HG02973 (cell line): Measurements from ENCODE around the gene LILRB1.
"Not testable (repeated sequence)": the region's sequence is repeated elsewhere in the genome, so short reads cannot be mapped to it uniquely, and the experiment has no call there.

Experiments
- ATAC-seq: cut with Tn5 transposase; IDR thresholded peaks from one replicate; pipeline ENCODE4 v1.9.1; 2021; ENCODE audit warnings: moderate library complexity; ENCODE audit not compliant: unreplicated experiment

Gene LILRB1

DNA sequence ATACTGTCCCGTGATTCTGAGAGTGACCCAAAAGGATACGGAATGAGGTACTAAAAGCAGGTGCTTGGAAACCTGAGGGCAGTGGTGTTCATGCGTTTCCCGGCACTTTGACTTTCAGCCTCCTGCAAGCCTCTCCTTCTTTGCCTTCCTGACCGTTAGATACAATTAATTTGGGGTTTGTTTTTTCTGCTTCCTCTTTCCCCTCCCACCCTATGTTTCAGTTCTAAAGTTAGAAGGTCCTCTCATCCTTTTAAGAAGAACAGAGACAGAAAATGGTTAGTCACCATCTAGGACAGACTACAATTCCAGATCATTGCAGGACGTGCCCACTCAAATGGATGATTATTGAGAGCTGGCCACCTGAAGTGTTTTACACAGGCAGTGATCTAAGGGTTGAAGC lies 30.7 kb downstream of the LILRB1 start:
- no peak for ATAC-seq

DNA sequence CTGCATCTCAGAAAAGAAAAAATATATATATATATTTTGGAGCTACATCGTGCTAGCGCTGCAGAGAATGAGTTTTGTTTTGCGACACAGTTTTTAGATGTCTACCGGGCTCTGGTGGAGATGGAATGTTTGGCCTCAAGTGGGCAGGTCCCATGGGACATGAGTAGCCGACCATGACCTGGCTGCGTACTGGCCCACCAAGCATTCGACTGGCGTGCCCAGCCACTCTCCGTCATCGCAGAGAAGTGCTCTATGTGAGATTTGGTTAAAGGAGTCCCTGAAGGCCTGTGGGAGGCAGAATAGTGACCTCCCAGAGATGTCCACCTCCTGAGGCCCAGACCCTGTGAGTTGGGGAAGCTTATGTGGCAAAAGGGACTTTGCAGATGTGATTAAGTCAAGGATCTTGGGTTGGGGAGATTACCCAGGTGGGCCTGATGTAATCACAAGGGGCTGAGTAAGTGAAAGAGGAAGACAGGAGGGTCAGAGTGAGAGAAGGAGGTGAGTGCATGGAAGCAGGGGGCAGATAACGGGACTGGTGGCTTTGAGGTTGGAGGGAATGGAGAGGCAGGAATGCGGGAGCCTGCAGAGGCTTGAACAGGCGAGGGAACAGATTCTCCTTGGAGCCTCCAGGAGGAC lies 31.7 kb downstream of the LILRB1 start:
- no peak for ATAC-seq

GRCh38 chr19:54662730-54663129 lies 32.4 kb downstream of the LILRB1 start, which contains the start of gene LILRB4:
Gene LILRB4, plus strand, starts transcription at chr19:54662985. Its CDS starts 49 bp downstream, at chr19:54663034.
- ATAC-seq: peak; percentile 35

DNA sequence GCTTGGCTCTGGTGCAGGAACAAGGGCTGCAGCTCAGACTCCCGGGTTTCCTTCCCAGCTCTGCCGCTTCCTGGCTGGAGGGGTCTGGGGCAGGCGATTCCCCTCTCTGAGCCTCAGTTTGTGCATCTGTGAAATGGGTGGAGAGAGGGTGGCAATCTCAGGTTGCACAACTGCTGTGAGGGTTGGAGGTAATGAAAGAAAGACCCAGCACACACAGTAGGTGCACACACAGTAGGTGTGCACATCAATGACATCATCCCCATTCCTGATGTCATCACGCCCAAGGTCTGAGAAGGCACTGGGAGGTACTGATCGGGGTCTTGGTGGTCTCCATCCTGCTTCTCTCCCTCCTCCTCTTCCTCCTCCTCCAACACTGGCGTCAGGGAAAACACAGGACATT lies 35.2 kb downstream of the LILRB1 start:
- no peak for ATAC-seq

DNA sequence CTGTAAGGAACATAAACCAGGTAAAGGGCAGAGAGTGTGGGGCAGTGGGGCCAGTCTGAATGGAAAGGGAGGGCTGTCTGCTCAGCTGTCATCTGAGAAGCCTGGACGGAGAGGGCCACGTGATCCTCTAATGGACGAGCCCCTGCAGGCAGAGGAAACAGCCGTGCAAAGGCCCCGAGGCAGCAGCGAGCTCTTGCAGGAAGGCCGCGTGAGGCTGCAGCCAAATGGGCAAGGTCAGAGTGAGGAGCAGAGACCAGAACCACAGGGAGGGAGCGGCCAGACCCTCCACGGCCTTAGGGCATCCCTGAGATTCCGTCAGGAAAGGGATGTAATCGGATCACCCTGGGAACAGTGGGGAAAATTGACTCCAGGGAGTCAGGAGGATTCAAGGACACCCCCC lies 36.9 kb downstream of the LILRB1 start:
- no peak for ATAC-seq

- no peak for ATAC-seq
These were observed 38.1 kb downstream of the LILRB1 start for GRCh38 chr19:54668353-54668752.

DNA sequence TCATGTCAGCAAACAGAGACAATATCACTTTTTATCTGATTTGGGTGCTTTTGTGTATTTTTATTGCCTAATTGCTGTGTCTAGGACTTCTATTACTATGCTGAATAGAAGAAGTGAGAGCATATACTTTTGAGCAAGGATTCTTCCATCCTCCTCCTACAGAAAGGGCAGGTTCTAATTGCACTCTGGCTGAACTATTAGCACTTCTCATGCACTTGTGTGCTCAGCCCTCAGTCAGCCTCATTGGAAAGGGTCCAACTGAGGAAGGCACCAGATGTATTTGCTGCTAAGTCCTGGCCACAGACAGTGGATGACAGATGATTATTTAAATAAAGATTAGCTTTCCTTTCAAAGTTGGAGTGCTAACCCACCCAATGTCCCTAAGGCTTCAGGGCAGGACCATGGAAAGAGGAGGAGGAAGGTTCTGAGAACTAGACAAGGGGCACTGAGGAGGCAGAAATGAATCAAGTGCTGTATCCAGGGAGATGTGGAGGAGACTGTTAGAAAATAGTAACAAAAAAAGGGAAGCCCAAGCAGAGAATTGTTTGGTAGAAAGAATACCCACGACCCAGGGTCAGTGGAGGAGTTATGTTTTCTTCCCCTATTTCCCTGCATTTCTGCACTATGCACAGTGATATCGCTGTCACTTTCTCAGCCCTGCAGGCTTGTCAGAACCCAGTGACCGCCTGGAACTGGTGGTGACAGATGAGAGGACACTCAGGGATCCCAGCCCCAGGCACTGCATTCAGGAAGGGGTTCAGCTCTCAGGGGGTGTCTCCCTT lies 40.5 kb downstream of the LILRB1 start:
- no peak for ATAC-seq

- ATAC-seq: no peak
These were observed 42.9 kb downstream of the LILRB1 start for GRCh38 chr19:54673222-54673621.

- ATAC-seq: no peak
These were observed 43.8 kb downstream of the LILRB1 start for GRCh38 chr19:54674021-54674617.

DNA sequence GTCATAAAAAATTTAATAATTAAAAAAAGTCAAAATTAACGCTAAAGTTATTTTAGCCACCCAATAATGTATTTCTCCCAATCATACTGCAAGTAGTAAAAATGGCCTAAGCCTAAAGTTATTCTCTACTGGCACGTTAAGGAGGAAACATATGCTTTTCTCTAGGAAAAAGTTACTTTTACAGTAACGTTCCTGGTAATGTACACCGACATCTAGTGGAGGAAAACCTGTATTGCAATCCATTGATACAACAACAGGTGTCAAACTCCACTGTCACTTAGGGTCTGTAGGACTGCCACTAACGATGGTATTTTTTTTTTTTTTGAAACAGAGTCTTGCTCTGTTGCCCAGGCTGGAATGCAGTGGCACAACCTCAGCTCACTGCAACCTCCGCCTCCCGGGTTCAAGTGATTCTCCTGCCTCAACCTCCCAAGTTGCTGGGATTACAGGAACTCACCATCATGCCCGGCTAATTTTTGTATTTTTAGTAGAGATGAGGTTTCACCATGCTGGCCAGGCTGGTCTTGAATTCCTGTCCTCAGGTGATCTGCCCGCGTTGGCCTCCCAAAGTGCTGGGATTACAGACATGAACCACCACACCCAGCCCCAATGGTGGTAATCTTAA lies 46.0 kb downstream of the LILRB1 start:
- not testable (repeated sequence) for ATAC-seq

- ATAC-seq: no peak
These were observed 46.9 kb downstream of the LILRB1 start for GRCh38 chr19:54677217-54677616.

- not testable (repeated sequence) for ATAC-seq
These were observed 51.3 kb downstream of the LILRB1 start for GRCh38 chr19:54681596-54681995.

DNA sequence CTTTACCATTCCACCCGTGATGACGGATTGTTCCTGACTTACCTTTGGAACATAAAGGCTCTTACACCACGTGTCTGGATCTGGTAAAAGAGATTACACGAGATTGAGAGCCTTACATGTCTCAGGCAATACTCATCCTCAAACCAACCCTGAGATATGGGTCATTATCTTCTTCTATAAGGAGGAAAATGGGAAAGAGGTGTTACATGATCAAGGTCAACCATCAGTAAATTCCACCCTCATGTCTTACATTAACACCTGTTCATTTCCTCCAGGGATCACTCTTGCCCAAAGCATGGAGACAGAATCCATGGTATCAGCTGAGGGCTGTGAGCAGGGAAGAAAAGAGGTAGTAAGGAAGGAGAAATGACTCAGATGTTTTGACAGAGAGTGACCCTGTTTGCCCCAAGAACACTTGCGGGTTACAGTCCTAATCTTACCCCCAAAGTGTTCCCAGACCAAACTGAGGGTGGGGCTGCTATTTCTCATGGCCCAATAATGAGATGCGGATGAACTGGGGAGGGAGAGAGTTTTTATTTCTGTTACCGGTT lies 52.1 kb downstream of the LILRB1 start:
- ATAC-seq: no peak

GRCh38 chr19:54684527-54684926 lies 54.2 kb downstream of the LILRB1 start:
- ATAC-seq: no peak
